ENCODE data around the gene GPR162.

The GPR162 gene

DNA sequence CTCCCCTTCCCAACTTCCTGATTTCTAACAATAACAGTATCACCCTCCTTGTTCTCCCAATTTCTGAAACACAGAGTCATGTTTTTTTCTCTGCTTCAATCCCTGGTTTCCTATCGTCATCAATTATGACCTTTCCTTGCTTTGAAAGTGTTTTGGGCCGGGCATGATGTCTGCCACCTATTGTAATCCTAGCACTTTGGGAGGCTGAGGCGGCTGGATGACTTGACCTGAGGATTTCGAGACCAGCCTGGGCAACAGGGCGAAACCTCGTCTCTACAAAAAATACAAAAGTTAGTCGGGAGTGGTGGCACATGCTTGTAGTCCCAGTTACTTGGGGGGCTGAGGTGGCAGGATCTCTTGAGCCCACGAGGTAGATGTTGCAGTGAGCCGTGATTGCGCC is 12.6 kb upstream of the GPR162 start:
- H3K4me3 Mint-ChIP-seq, result no peak overlapping the region
- no peak overlapping the region for H3K27ac Mint-ChIP-seq

GRCh38 chr12:6810758-6811157 is 10.9 kb upstream of the GPR162 start:
- H3K27me3 Mint-ChIP-seq, result peaks cover 13% of the 10 kb centered on the region
- peaks cover 9% of the 10 kb centered on the region for H3K4me1 Mint-ChIP-seq
- DNase-seq (no peak), ATAC-seq (no peak)
- no peaks in the 10 kb centered on the region for H3K9me3 Mint-ChIP-seq
- H3K4me3 Mint-ChIP-seq, result no peak overlapping the region
- no peak overlapping the region for H3K27ac Mint-ChIP-seq

More for the DNA sequence above, 12.6 kb upstream of the GPR162 start:
- Mint-ChIP-seq H3K4me1 (peaks cover 9% of the 10 kb centered on the region), H3K9me3 (no peaks in the 10 kb centered on the region), H3K27me3 (peaks cover 4% of the 10 kb centered on the region)
- no peak for DNase-seq
- no peak for ATAC-seq

GRCh38 chr12:6813363-6813762 is 8.3 kb upstream of the GPR162 start:
- H3K4me1 Mint-ChIP-seq, result peaks cover 9% of the 10 kb centered on the region
- no peak for DNase-seq
- no peak overlapping the region for H3K27ac Mint-ChIP-seq
- no peaks in the 10 kb centered on the region for H3K9me3 Mint-ChIP-seq
- ATAC-seq, result no peak
- H3K4me3 Mint-ChIP-seq, result no peak overlapping the region
- peaks cover 13% of the 10 kb centered on the region for H3K27me3 Mint-ChIP-seq

- Mint-ChIP-seq H3K27me3 (peaks cover 27% of the 10 kb centered on the region), H3K9me3 (no peaks in the 10 kb centered on the region), H3K4me1 (peaks cover 9% of the 10 kb centered on the region), H3K27ac (peak overlapping the region in 1 of 2 donors; percentile 1), H3K4me3 (no peak overlapping the region)
- ATAC-seq, result no peak
- no peak for DNase-seq
Measured at GRCh38 chr12:6816598-6816997, 5.0 kb upstream of the GPR162 start.

- Mint-ChIP-seq H3K27ac (no peak overlapping the region), H3K27me3 (peaks cover 32% of the 10 kb centered on the region), H3K9me3 (no peaks in the 10 kb centered on the region), H3K4me1 (peaks cover 14% of the 10 kb centered on the region), H3K4me3 (no peak overlapping the region)
- ATAC-seq, result no peak
- DNase-seq, result no peak
Measured at GRCh38 chr12:6817098-6817497, 4.5 kb upstream of the GPR162 start.

GRCh38 chr12:6817662-6818157 is 3.9 kb upstream of the GPR162 start:
- peaks cover 16% of the 10 kb centered on the region for H3K4me1 Mint-ChIP-seq
- H3K4me3 Mint-ChIP-seq, result no peak overlapping the region
- H3K27ac Mint-ChIP-seq, result no peak overlapping the region
- no peak for ATAC-seq
- peaks cover 39% of the 10 kb centered on the region for H3K27me3 Mint-ChIP-seq
- no peaks in the 10 kb centered on the region for H3K9me3 Mint-ChIP-seq
- DNase-seq, result no peak

GRCh38 chr12:6818222-6818621 is 3.4 kb upstream of the GPR162 start:
- Mint-ChIP-seq H3K4me1 (peaks cover 16% of the 10 kb centered on the region), H3K27me3 (peaks cover 44% of the 10 kb centered on the region), H3K27ac (no peak overlapping the region), H3K9me3 (no peaks in the 10 kb centered on the region), H3K4me3 (no peak overlapping the region)
- no peak for ATAC-seq
- no peak for DNase-seq

- peaks cover 16% of the 10 kb centered on the region for H3K4me1 Mint-ChIP-seq
- peaks cover 48% of the 10 kb centered on the region for H3K27me3 Mint-ChIP-seq
- no peak overlapping the region for H3K4me3 Mint-ChIP-seq
- H3K9me3 Mint-ChIP-seq, result no peaks in the 10 kb centered on the region
- H3K27ac Mint-ChIP-seq, result no peak overlapping the region
- DNase-seq (no peak), ATAC-seq (no peak)
Measured at GRCh38 chr12:6818645-6819044, 3.0 kb upstream of the GPR162 start.

DNA sequence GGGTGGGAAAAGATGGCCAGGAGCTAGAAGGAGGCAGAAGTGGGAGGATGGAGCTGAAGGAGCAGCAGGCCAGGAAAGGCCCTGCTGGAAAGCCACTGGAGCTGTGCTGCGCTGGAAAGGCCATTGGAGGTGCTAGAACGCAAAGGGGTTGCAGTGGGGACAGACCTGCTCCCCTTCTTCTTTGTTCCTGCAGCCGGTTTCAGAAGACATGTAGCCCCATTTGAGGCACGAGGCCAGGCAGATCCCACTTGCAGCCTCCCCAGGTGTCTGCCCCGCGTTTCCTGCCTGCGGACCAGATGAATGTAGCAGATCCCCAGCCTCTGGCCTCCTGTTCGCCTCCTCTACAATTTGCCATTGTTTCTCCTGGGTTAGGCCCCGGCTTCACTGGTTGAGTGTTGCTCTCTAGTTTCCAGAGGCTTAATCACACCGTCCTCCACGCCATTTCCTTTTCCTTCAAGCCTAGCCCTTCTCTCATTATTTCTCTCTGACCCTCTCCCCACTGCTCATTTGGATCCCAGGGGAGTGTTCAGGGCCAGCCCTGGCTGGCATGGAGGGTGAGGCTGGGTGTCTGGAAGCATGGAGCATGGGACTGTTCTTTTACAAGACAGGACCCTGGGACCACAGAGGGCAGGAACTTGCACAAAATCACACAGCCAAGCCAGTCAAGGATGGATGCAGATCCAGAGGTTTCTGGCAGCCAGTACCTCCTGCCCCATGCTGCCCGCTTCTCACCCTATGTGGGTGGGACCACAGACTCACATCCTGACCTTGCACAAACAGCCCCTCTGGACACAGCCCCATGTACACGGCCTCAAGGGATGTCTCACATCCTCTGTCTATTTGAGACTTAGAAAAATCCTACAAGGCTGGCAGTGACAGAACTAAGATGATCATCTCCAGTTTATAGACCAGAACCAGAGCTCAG is 2.3 kb upstream of the GPR162 start:
- H3K27ac Mint-ChIP-seq, result no peak overlapping the region
- H3K9me3 Mint-ChIP-seq, result no peaks in the 10 kb centered on the region
- no peak for DNase-seq
- no peak for ATAC-seq
- H3K27me3 Mint-ChIP-seq, result peaks cover 48% of the 10 kb centered on the region
- no peak overlapping the region for H3K4me3 Mint-ChIP-seq
- H3K4me1 Mint-ChIP-seq, result peaks cover 16% of the 10 kb centered on the region

- H3K9me3 Mint-ChIP-seq, result no peaks in the 10 kb centered on the region
- DNase-seq, result no peak
- peaks cover 16% of the 10 kb centered on the region for H3K4me1 Mint-ChIP-seq
- peaks cover 50% of the 10 kb centered on the region for H3K27me3 Mint-ChIP-seq
- no peak overlapping the region for H3K4me3 Mint-ChIP-seq
- no peak overlapping the region for H3K27ac Mint-ChIP-seq
- ATAC-seq, result no peak
Measured at GRCh38 chr12:6820166-6820565, 1.5 kb upstream of the GPR162 start.

- Mint-ChIP-seq H3K4me3 (peak overlapping the region in 1 of 2 donors; percentile 62), H3K27ac (no peak overlapping the region), H3K9me3 (no peaks in the 10 kb centered on the region), H3K4me1 (peaks cover 30% of the 10 kb centered on the region), H3K27me3 (peaks cover 74% of the 10 kb centered on the region)
- no peak for DNase-seq
- ATAC-seq, result no peak
Measured at GRCh38 chr12:6822426-6823135, 960 bp downstream of the GPR162 start.

GRCh38 chr12:6823182-6824084 is 1.8 kb downstream of the GPR162 start:
- H3K27me3 Mint-ChIP-seq, result peaks cover 83% of the 10 kb centered on the region

DNA sequence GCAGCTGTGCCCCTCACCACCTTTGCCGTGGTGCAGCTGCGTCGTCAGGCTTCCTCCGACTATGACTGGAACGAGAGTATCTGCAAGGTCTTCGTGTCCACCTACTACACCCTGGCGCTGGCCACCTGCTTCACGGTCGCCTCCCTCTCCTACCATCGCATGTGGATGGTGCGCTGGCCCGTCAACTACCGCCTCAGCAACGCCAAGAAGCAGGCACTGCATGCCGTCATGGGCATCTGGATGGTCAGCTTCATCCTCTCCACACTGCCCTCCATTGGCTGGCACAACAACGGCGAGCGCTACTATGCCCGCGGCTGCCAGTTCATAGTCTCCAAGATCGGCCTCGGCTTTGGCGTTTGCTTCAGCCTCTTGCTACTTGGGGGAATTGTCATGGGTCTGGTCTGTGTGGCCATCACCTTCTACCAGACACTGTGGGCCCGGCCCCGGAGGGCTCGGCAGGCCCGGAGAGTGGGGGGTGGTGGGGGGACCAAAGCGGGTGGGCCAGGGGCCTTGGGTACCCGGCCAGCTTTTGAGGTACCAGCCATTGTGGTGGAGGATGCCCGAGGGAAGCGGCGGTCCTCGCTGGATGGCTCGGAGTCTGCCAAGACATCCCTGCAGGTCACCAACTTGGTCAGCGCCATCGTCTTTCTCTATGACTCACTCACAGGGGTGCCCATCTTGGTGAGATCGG is 2.6 kb downstream of the GPR162 start:
- H3K4me3 Mint-ChIP-seq, result no peak overlapping the region
- peaks cover 44% of the 10 kb centered on the region for H3K4me1 Mint-ChIP-seq
- no peak for DNase-seq
- peaks cover 91% of the 10 kb centered on the region for H3K27me3 Mint-ChIP-seq
- no peaks in the 10 kb centered on the region for H3K9me3 Mint-ChIP-seq
- H3K27ac Mint-ChIP-seq, result no peak overlapping the region
- ATAC-seq, result no peak

More at GRCh38 chr12:6823182-6824084, 1.8 kb downstream of the GPR162 start:
- ATAC-seq (no peak), DNase-seq (no peak)
- Mint-ChIP-seq H3K4me3 (no peak overlapping the region), H3K9me3 (no peaks in the 10 kb centered on the region), H3K27ac (no peak overlapping the region), H3K4me1 (peaks cover 38% of the 10 kb centered on the region)

- Mint-ChIP-seq H3K27ac (no peak overlapping the region), H3K9me3 (no peaks in the 10 kb centered on the region), H3K4me3 (no peak overlapping the region), H3K27me3 (peaks cover 98% of the 10 kb centered on the region), H3K4me1 (peaks cover 50% of the 10 kb centered on the region)
- DNase-seq (no peak), ATAC-seq (no peak)
Measured at GRCh38 chr12:6824901-6825381, 3.3 kb downstream of the GPR162 start.

All from stimulated activated naive CD8-positive, alpha-beta T cell treated with anti-CD3 and anti-CD28 coated beads, Interleukin-15, amount 100 ng/mL, for 72 hours (primary cell).